ENCODE results near the gene MAP3K3. TPM values are rescaled to one million over a fixed set of nuclear protein-coding genes. Genes with fewer than 3 reads are reported as not detected.

Gene MAP3K3
- total and polyA plus RNA-seq, 9 donors: 32.2 to 41.0 (median 36.3) TPM

DNA sequence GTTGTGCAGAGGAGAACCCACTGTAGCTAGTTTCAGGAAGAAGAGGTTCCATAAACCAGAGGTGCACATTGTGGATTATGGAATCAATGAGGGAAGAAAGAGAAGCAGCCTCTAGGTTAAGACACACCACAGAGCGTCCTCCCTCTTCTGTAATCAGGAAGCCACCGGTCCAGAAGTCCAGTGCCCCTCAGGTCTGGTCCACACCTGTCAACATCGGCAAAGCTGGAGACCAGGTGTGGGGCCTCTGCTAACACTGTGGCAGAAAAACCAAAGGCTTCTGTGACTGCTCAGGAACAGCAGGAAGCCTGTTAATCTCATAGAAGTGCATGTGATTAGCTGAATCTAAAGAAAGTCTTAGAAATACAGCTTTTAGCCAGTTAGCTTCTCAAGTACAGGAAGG lies 54.4 kb downstream of the MAP3K3 start:
- Histone ChIP-seq H3K9me3 (no peaks in the 10 kb centered on the region), H3K36me3 (no peaks in the 10 kb centered on the region), H3K27ac (no peak overlapping the region), H3K4me1 (ENCODE audit: insufficient read depth) (peaks cover 12% of the 10 kb centered on the region), H3K27me3 (no peaks in the 10 kb centered on the region), H3K4me3 (no peak overlapping the region)
- intact Hi-C loops (cut with DNase I): no loop called here
- no peak for DNase-seq
- 69 to 76% (median 74%) methylated on average over 3 of the region's 3 CpGs for WGBS, 3 donors
- TF ChIP-seq, protein P1, sequence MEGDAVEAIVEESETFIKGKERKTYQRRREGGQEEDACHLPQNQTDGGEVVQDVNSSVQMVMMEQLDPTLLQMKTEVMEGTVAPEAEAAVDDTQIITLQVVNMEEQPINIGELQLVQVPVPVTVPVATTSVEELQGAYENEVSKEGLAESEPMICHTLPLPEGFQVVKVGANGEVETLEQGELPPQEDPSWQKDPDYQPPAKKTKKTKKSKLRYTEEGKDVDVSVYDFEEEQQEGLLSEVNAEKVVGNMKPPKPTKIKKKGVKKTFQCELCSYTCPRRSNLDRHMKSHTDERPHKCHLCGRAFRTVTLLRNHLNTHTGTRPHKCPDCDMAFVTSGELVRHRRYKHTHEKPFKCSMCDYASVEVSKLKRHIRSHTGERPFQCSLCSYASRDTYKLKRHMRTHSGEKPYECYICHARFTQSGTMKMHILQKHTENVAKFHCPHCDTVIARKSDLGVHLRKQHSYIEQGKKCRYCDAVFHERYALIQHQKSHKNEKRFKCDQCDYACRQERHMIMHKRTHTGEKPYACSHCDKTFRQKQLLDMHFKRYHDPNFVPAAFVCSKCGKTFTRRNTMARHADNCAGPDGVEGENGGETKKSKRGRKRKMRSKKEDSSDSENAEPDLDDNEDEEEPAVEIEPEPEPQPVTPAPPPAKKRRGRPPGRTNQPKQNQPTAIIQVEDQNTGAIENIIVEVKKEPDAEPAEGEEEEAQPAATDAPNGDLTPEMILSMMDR (IDR thresholded peaks at IDR 0.05): no peak
- TF ChIP-seq POLR2A (IDR thresholded peaks at IDR 0.05) (no peak), EP300 (IDR thresholded peaks at IDR 0.05) (no peak)

DNA sequence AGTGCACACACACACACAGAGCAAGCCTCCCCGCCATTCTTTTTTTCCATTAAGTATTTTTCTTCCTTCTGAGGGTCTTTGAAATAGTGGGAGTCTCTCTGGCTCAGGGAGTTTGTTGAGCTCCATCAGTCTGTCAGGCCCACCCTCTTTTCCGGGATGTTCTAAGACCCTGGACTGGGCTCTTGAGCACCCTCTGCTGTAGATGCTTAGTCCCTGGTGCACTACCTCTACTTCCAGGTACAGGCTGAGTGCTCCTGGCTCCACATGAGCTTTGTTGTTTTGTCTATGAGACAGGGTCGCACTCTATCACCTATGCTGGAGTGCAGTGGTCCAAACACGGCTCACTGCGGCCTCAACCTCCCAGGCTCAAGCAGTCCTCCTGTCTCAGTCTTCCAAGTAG lies 57.0 kb downstream of the MAP3K3 start:
- TF ChIP-seq POLR2A (IDR thresholded peaks at IDR 0.05): no peak
- TF ChIP-seq, protein P1 (IDR thresholded peaks at IDR 0.05): no peak
- TF ChIP-seq EP300 (IDR thresholded peaks at IDR 0.05): no peak
- intact Hi-C loops (cut with DNase I): no loop called here
- Histone ChIP-seq H3K36me3 (no peaks in the 10 kb centered on the region), H3K9me3 (no peaks in the 10 kb centered on the region), H3K4me1 (ENCODE audit: insufficient read depth) (peaks cover 13% of the 10 kb centered on the region), H3K4me3 (no peak overlapping the region), H3K27me3 (no peaks in the 10 kb centered on the region), H3K27ac (no peak overlapping the region)
- 91 to 95% (median 93%) methylated on average over 5 of the region's 5 CpGs for WGBS, 3 donors
- DNase-seq: no peak

DNA sequence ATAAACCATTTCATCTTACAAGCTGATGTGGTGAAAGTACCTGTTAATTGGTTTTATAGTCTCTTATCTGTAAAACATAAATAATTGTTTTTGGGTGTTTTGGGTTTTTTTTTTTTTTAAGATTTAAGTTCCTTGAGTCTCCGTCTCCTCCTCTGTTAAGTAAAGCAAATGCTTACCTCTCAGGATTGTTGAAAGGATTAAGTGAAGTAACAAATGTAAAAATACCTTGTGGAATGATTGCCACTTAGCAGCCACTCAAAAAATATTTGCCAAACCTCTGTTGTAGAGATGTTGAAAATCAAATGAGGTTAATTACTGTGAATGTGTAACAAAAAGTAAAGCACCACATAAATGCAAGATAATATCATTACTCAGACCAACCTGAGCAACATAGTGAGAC lies 58.5 kb downstream of the MAP3K3 start:
- no peak for DNase-seq
- Histone ChIP-seq H3K36me3 (no peaks in the 10 kb centered on the region), H3K4me3 (no peak overlapping the region), H3K4me1 (ENCODE audit: insufficient read depth) (peaks cover 4% of the 10 kb centered on the region), H3K9me3 (no peaks in the 10 kb centered on the region), H3K27ac (no peak overlapping the region), H3K27me3 (no peaks in the 10 kb centered on the region)
- intact Hi-C loops (cut with DNase I): no loop called here
- WGBS, 3 donors: 96 to 98% (median 98%) methylated on average over 1 of the region's 1 CpG
- TF ChIP-seq, protein P1 (IDR thresholded peaks at IDR 0.05): no peak
- no peak for TF ChIP-seq EP300 (IDR thresholded peaks at IDR 0.05)

DNA sequence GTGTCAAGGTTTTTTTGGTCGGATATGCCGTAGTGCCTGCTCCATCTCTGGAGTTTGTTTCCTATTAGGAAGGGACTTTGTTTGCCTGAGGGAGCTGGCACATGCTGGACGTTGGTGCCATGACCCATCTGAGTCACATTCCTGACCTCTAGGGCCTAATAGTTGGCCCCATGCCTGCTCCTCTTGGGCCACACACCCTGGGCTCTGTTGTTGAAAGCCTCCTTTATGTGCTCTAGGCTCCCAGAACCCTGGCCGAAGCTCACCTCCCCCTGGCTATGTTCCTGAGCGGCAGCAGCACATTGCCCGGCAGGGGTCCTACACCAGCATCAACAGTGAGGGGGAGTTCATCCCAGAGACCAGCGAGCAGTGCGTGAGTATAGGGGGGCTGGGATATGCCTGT lies 59.3 kb downstream of the MAP3K3 start:
- no peak for TF ChIP-seq EP300 (IDR thresholded peaks at IDR 0.05)
- TF ChIP-seq, protein P1 (IDR thresholded peaks at IDR 0.05): no peak
- no peak for TF ChIP-seq POLR2A (IDR thresholded peaks at IDR 0.05)
- WGBS, 3 donors: 78 to 80% (median 78%) methylated on average over 8 of the region's 8 CpGs
- Histone ChIP-seq H3K27ac (no peak overlapping the region), H3K9me3 (no peaks in the 10 kb centered on the region), H3K27me3 (no peaks in the 10 kb centered on the region), H3K4me1 (ENCODE audit: insufficient read depth) (peaks cover 2% of the 10 kb centered on the region), H3K4me3 (no peak overlapping the region), H3K36me3 (no peaks in the 10 kb centered on the region)
- no peak for DNase-seq
- intact Hi-C loops (cut with DNase I): no loop called here

DNA sequence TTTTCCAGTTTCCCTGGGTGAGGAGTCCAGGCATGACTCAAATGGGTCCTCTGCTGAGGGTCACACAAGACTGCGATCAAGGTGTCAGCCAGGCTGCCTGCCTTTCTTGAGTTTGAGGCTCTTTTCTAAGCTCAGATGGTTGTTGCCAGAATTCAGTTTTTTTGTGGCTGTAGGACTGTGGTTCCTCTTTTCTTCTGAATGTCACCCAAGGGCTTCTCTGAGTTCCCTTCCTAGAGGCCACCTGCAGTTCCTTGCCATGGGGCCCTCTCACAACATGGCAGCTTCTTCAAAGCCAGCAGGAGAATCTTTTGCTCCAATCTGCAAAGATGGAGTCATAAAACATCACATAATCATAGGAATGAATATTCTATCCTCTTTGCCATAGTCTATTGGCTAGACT lies 60.2 kb downstream of the MAP3K3 start:
- TF ChIP-seq POLR2A (IDR thresholded peaks at IDR 0.05) (no peak), EP300 (IDR thresholded peaks at IDR 0.05) (no peak)
- TF ChIP-seq, protein P1 (IDR thresholded peaks at IDR 0.05): no peak
- H3K27me3 ChIP-seq: no peaks in the 10 kb centered on the region
- intact Hi-C loops (cut with DNase I): no loop called here
- H3K27ac ChIP-seq: no peak overlapping the region
- H3K9me3 ChIP-seq: no peaks in the 10 kb centered on the region
- H3K4me1 ChIP-seq (ENCODE audit: insufficient read depth): peaks cover 2% of the 10 kb centered on the region
- DNase-seq: no peak
- H3K36me3 ChIP-seq: no peaks in the 10 kb centered on the region
- H3K4me3 ChIP-seq: no peak overlapping the region
- 98 to 100% (median 100%) methylated on average over 1 of the region's 1 CpG for WGBS, 3 donors

All from ovary (tissue), 9 donors.